GM12878 (cell line): ENCODE results near the gene POLR1D.

Source experiments
- CHD4 ChIP-seq: fragments of 200-600 bp; sonication (generic); IDR thresholded peaks from 2 replicates; pipeline ENCODE4 v1.6.1; 2016; ENCODE audit warnings: mild to moderate bottlenecking
- HDAC6 ChIP-seq: fragments of 200-600 bp; sonication (generic); IDR thresholded peaks from one replicate; pipeline ENCODE4 v1.8.0; 2017; ENCODE audit warnings: antibody characterized with exemption; ENCODE audit not compliant: unreplicated experiment
- JUND ChIP-seq: IDR thresholded peaks from 2 replicates; pipeline ENCODE4 v1.6.1; 2012; ENCODE audit warnings: low read depth, mild to moderate bottlenecking, low read length, improper control_type of control experiment, moderate library complexity
- KDM1A ChIP-seq: fragments of 200-600 bp; sonication (generic); IDR thresholded peaks from 2 replicates; pipeline ENCODE4 v1.6.1; 2016; ENCODE audit warnings: borderline replicate concordance
- POLR2AphosphoS2 ChIP-seq: IDR thresholded peaks from 2 replicates; pipeline ENCODE4 v1.6.1; 2011; ENCODE audit warnings: low read depth, mild to moderate bottlenecking, low read length, improper control_type of control experiment, moderate library complexity
- RAD21 ChIP-seq: IDR thresholded peaks from 2 replicates; pipeline ENCODE4 v1.6.1; 2011; ENCODE audit warnings: mild to moderate bottlenecking, low read depth, low read length, moderate library complexity; ENCODE audit not compliant: insufficient read depth
- RCOR1 ChIP-seq: conservative IDR thresholded peaks from 2 replicates; pipeline ENCODE4 v1.6.1; 2012; ENCODE audit warnings: low read depth, low read length, improper control_type of control experiment
- RFX5 ChIP-seq: IDR thresholded peaks from 2 replicates; pipeline ENCODE4 v1.6.1; 2011; ENCODE audit warnings: low read depth, low read length, improper control_type of control experiment
- SMAD1 ChIP-seq: fragments of 450-650 bp; IDR thresholded peaks from 2 replicates; pipeline ENCODE4 v1.6.1; 2018; ENCODE audit warnings: mild to moderate bottlenecking, low read depth; ENCODE audit not compliant: partially characterized antibody
- SREBF2 ChIP-seq: IDR thresholded peaks from 2 replicates; pipeline ENCODE4 v1.6.1; 2012; ENCODE audit warnings: mild to moderate bottlenecking, low read length
- TF ChIP-seq, protein P1 (sequence below), 3 experiments: IDR thresholded peaks in 2 of 3; conservative IDR thresholded peaks in 1 of 3; 2 replicates each; pipeline ENCODE4 v1.5.1; 2011; ENCODE audit warnings: low read depth in 3 of 3, low read length in 3 of 3, mild to moderate bottlenecking in 3 of 3, control low read depth in 2 of 3, moderate library complexity in 2 of 3, inconsistent platforms in 1 of 3, mixed read lengths in 1 of 3; ENCODE audit not compliant: control insufficient read depth in 2 of 3, insufficient read depth in 1 of 3; ENCODE audit errors: extremely low read depth in 1 of 3
- TF ChIP-seq, protein P2 (sequence below): IDR thresholded peaks from 2 replicates; pipeline ENCODE4 v1.6.1; 2012; ENCODE audit warnings: low read depth, low read length, improper control_type of control experiment

- TF ChIP-seq RCOR1 = no peak
- TF ChIP-seq, protein P1, sequence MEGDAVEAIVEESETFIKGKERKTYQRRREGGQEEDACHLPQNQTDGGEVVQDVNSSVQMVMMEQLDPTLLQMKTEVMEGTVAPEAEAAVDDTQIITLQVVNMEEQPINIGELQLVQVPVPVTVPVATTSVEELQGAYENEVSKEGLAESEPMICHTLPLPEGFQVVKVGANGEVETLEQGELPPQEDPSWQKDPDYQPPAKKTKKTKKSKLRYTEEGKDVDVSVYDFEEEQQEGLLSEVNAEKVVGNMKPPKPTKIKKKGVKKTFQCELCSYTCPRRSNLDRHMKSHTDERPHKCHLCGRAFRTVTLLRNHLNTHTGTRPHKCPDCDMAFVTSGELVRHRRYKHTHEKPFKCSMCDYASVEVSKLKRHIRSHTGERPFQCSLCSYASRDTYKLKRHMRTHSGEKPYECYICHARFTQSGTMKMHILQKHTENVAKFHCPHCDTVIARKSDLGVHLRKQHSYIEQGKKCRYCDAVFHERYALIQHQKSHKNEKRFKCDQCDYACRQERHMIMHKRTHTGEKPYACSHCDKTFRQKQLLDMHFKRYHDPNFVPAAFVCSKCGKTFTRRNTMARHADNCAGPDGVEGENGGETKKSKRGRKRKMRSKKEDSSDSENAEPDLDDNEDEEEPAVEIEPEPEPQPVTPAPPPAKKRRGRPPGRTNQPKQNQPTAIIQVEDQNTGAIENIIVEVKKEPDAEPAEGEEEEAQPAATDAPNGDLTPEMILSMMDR (IDR thresholded peaks at IDR 0.05 in 2 of 3, conservative IDR thresholded peaks at IDR 0.05 in 1 of 3; ENCODE audit: control insufficient read depth in 2 of 3, extremely low read depth in 1 of 3, insufficient read depth in 1 of 3, low read depth in 3 of 3, low read length in 3 of 3) = no peak
- TF ChIP-seq POLR2AphosphoS2 = no peak
- TF ChIP-seq SREBF2 = no peak
- TF ChIP-seq HDAC6 = no peak
- no peak for TF ChIP-seq KDM1A
- TF ChIP-seq JUND = no peak
- no peak for TF ChIP-seq RFX5
- TF ChIP-seq CHD4 = no peak
- no peak for TF ChIP-seq SMAD1
- TF ChIP-seq RAD21 = no peak
- TF ChIP-seq, protein P2, sequence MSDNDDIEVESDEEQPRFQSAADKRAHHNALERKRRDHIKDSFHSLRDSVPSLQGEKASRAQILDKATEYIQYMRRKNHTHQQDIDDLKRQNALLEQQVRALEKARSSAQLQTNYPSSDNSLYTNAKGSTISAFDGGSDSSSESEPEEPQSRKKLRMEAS = no peak
Observed at GRCh38 chr13:27635266-27635665, 13.6 kb downstream of the POLR1D start.
